SH-SY5Y (cell line): ENCODE data around the gene COMTD1.

Source experiments
- GATA2 ChIP-seq: IDR thresholded peaks from 2 replicates; pipeline ENCODE4 v1.6.1; 2011; ENCODE audit warnings: mild to moderate bottlenecking, low read depth, low read length
- GATA3 ChIP-seq: IDR thresholded peaks from 2 replicates; pipeline ENCODE4 v1.6.1; 2011; ENCODE audit warnings: low read depth, mild to moderate bottlenecking, low read length, moderate library complexity

DNA sequence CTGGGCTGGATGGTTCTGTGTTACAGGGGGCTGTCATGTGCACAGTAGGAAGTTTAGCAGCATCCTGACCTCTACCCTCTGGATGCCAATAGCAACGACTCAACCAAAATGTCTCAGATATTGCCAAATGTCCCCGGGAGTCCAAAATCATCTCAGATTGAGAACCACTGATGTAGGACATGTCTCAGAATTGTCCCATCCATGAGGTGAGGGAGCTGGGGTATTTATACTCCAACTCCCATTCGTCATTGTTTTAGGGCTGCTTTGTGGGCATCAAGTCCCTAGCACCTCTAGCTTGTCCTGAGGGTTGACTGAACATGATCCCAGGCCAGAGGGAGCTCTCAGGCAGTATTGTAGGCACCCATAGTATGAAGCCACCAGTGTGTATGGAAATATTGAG is 25.2 kb upstream of the COMTD1 start:
- TF ChIP-seq GATA3: no peak
- no peak for TF ChIP-seq GATA2
